Neural crest cell (in vitro differentiated cells): ENCODE results near the gene HLF. TPM values are rescaled to one million over a fixed set of nuclear protein-coding genes. Genes with fewer than 3 reads are reported as not detected.

Source experiments
- DNase-seq: peaks from one replicate; pipeline ENCODE4 v3.0.0; 2021; ENCODE audit warnings: low read depth, mixed read lengths, low spot score
- H3K27ac Mint-ChIP-seq: one replicate; pipeline ENCODE4 v1.8.0; 2021; ENCODE audit warnings: mild to moderate bottlenecking, mixed read lengths; ENCODE audit not compliant: unreplicated experiment
- H3K27me3 Mint-ChIP-seq: 2 replicates; pipeline ENCODE4 v1.8.0; 2021; ENCODE audit warnings: low read depth, mild to moderate bottlenecking, mixed read lengths
- H3K36me3 Mint-ChIP-seq: 2 replicates; pipeline ENCODE4 v1.8.0; 2021; ENCODE audit warnings: low read depth, mild to moderate bottlenecking, mixed read lengths
- H3K4me1 Mint-ChIP-seq: 2 replicates; pipeline ENCODE4 v1.8.0; 2021; ENCODE audit warnings: mixed read lengths
- H3K4me3 Mint-ChIP-seq: one replicate; pipeline ENCODE4 v1.8.0; 2021; ENCODE audit warnings: mild to moderate bottlenecking, mixed read lengths
- H3K9me3 Mint-ChIP-seq: 2 replicates; pipeline ENCODE4 v1.8.0; 2021; ENCODE audit warnings: mixed read lengths
- CTCF ChIP-seq: fragments of 200-600 bp; sonication (generic); conservative IDR thresholded peaks from 2 replicates; pipeline ENCODE4 v1.5.0; 2021; ENCODE audit warnings: antibody characterized with exemption, mild to moderate bottlenecking
- total RNA-seq: library from RNA; stranded (reverse); gene quantifications from 2 replicates; pipeline ENCODE4 v1.2.1, GENCODE V29; 2021

The HLF gene
- total RNA-seq, 1 donor from 2014 or later, result not detected

- Mint-ChIP-seq H3K4me1 (no peaks in the 10 kb centered on the region), H3K4me3 (no peak overlapping the region), H3K27me3 (peaks cover 3% of the 10 kb centered on the region), H3K36me3 (no peaks in the 10 kb centered on the region), H3K27ac (no peak overlapping the region), H3K9me3 (no peaks in the 10 kb centered on the region)
- no peak for TF ChIP-seq CTCF
- no peak for DNase-seq
Measured at GRCh38 chr17:55278173-55278961, 13.6 kb downstream of the HLF start.

GRCh38 chr17:55279203-55279602 is 14.4 kb downstream of the HLF start:
- Mint-ChIP-seq H3K4me3 (no peak overlapping the region), H3K27ac (no peak overlapping the region), H3K27me3 (peaks cover 3% of the 10 kb centered on the region), H3K36me3 (no peaks in the 10 kb centered on the region), H3K9me3 (no peaks in the 10 kb centered on the region), H3K4me1 (no peaks in the 10 kb centered on the region)
- DNase-seq, result no peak
- TF ChIP-seq CTCF, result no peak

GRCh38 chr17:55279788-55280187 is 15.0 kb downstream of the HLF start:
- Mint-ChIP-seq H3K36me3 (no peaks in the 10 kb centered on the region), H3K4me3 (no peak overlapping the region), H3K4me1 (no peaks in the 10 kb centered on the region), H3K9me3 (no peaks in the 10 kb centered on the region), H3K27ac (no peak overlapping the region), H3K27me3 (peaks cover under 1% of the 10 kb centered on the region)
- no peak for DNase-seq
- no peak for TF ChIP-seq CTCF

GRCh38 chr17:55280212-55280611 is 15.5 kb downstream of the HLF start:
- Mint-ChIP-seq H3K4me3 (no peak overlapping the region), H3K27ac (peak overlapping the region; percentile 88), H3K9me3 (no peaks in the 10 kb centered on the region), H3K4me1 (no peaks in the 10 kb centered on the region), H3K36me3 (no peaks in the 10 kb centered on the region), H3K27me3 (no peaks in the 10 kb centered on the region)
- DNase-seq, result no peak
- no peak for TF ChIP-seq CTCF

- no peaks in the 10 kb centered on the region for H3K9me3 Mint-ChIP-seq
- no peak overlapping the region for H3K4me3 Mint-ChIP-seq
- no peaks in the 10 kb centered on the region for H3K4me1 Mint-ChIP-seq
- DNase-seq, result no peak
- no peak for TF ChIP-seq CTCF
- H3K27ac Mint-ChIP-seq, result no peak overlapping the region
- H3K27me3 Mint-ChIP-seq, result no peaks in the 10 kb centered on the region
- H3K36me3 Mint-ChIP-seq, result no peaks in the 10 kb centered on the region
Measured at GRCh38 chr17:55281649-55282378, 17.1 kb downstream of the HLF start.
